ENCODE data around the gene HIVEP3. TPM values are rescaled to one million over a fixed set of nuclear protein-coding genes. Genes with fewer than 3 reads are reported as not detected.

The HIVEP3 gene
- polyA plus RNA-seq, 1 of the 3 experiments (the other 2 are of a cell fraction) = 6.4 TPM

DNA sequence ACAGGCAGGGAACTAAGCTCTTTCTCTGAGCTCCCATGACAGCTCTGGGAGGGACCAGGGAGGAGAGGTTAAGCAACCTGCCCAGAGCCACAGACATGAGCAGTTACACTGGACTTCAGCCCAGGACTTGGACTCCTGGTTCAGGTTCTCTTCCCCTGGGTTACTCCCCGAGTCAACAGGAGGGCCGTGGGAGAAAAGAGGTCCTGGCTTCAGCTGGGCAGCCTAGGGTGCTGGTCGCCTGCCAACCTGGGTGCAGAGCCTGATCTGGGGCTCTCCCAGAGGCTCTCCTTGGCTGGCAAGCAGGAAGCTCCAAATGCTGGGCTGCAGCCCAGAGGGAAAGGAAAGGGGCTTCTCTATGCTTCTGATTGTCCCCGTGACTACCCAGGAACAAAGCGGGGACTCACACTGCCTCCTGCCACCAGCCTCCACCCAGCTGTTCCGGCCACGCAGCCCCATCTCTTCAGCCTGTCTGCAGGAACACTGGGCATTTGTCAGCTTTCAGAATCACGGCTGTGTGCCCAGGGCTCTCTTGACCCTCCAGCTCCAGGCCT is 141.8 kb downstream of the HIVEP3 start:
- H4K20me1 ChIP-seq (ENCODE audit: insufficient read depth) = no peaks in the 10 kb centered on the region
- H3K4me2 ChIP-seq = no peak overlapping the region
- no peaks in the 10 kb centered on the region for H3K9me2 ChIP-seq
- DNase-seq = no peak
- H3K4me3 ChIP-seq (ENCODE audit: low read depth in 2 of 2, low read length in 1 of 2) = no peak overlapping the region
- no peaks in the 10 kb centered on the region for H3K36me3 ChIP-seq (replicated peaks in 1 of 2; ENCODE audit: control insufficient read depth in 1 of 2, insufficient read depth in 2 of 2, low read length in 1 of 2)
- ChIA-PET POLR2A (no interaction called here), CTCF (interaction anchor here (0.8 to 1.7 kb wide), 4 partner anchors 33 to 203 kb away, joined by 3 to 5 read pairs (median 3); no protein-coding TSS in a partner anchor)
- no peak overlapping the region for H3K27ac ChIP-seq (ENCODE audit: low read depth in 2 of 2, low read length in 1 of 2)
- H3K4me1 ChIP-seq (ENCODE audit: control insufficient read depth in 1 of 2, insufficient read depth in 2 of 2, low read depth in 1 of 2, low read length in 1 of 2) = peaks cover 0 to 5% of the 10 kb centered on the region in 2 experiments; a peak in 1 of 4 replicates
- no peak for TF ChIP-seq RXRA (IDR thresholded peaks at IDR 0.05; ENCODE audit: borderline replicate concordance, low read depth)
- TF ChIP-seq, protein P1, sequence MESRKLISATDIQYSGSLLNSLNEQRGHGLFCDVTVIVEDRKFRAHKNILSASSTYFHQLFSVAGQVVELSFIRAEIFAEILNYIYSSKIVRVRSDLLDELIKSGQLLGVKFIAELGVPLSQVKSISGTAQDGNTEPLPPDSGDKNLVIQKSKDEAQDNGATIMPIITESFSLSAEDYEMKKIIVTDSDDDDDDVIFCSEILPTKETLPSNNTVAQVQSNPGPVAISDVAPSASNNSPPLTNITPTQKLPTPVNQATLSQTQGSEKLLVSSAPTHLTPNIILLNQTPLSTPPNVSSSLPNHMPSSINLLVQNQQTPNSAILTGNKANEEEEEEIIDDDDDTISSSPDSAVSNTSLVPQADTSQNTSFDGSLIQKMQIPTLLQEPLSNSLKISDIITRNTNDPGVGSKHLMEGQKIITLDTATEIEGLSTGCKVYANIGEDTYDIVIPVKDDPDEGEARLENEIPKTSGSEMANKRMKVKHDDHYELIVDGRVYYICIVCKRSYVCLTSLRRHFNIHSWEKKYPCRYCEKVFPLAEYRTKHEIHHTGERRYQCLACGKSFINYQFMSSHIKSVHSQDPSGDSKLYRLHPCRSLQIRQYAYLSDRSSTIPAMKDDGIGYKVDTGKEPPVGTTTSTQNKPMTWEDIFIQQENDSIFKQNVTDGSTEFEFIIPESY (IDR thresholded peaks at IDR 0.05; ENCODE audit: borderline replicate concordance, low read depth) = no peak
- no peak for TF ChIP-seq POLR2AphosphoS5 (IDR thresholded peaks at IDR 0.05; ENCODE audit: low read depth, low read length)
- TF ChIP-seq SMC3 (IDR thresholded peaks at IDR 0.05; ENCODE audit: low read depth, low read length) = no peak
- no peak for TF ChIP-seq CHD2 (IDR thresholded peaks at IDR 0.05; ENCODE audit: low read length, partially characterized antibody)
- TF ChIP-seq TEAD4 (IDR thresholded peaks at IDR 0.05; ENCODE audit: borderline replicate concordance, insufficient read depth) = no peak
- no peak for TF ChIP-seq EP300 (IDR thresholded peaks at IDR 0.05; ENCODE audit: borderline replicate concordance in 1 of 2, low read depth in 1 of 2, low read length in 1 of 2)
- TF ChIP-seq RCOR1 (IDR thresholded peaks at IDR 0.05; ENCODE audit: low read length) = no peak
- TF ChIP-seq, protein P2, sequence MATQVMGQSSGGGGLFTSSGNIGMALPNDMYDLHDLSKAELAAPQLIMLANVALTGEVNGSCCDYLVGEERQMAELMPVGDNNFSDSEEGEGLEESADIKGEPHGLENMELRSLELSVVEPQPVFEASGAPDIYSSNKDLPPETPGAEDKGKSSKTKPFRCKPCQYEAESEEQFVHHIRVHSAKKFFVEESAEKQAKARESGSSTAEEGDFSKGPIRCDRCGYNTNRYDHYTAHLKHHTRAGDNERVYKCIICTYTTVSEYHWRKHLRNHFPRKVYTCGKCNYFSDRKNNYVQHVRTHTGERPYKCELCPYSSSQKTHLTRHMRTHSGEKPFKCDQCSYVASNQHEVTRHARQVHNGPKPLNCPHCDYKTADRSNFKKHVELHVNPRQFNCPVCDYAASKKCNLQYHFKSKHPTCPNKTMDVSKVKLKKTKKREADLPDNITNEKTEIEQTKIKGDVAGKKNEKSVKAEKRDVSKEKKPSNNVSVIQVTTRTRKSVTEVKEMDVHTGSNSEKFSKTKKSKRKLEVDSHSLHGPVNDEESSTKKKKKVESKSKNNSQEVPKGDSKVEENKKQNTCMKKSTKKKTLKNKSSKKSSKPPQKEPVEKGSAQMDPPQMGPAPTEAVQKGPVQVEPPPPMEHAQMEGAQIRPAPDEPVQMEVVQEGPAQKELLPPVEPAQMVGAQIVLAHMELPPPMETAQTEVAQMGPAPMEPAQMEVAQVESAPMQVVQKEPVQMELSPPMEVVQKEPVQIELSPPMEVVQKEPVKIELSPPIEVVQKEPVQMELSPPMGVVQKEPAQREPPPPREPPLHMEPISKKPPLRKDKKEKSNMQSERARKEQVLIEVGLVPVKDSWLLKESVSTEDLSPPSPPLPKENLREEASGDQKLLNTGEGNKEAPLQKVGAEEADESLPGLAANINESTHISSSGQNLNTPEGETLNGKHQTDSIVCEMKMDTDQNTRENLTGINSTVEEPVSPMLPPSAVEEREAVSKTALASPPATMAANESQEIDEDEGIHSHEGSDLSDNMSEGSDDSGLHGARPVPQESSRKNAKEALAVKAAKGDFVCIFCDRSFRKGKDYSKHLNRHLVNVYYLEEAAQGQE (IDR thresholded peaks at IDR 0.05; ENCODE audit: low read depth, low read length) = no peak
- TF ChIP-seq NFIC (IDR thresholded peaks at IDR 0.05; ENCODE audit: borderline replicate concordance) = no peak
- no peak for TF ChIP-seq TCF12 (IDR thresholded peaks at IDR 0.05)
- TF ChIP-seq, protein P3, sequence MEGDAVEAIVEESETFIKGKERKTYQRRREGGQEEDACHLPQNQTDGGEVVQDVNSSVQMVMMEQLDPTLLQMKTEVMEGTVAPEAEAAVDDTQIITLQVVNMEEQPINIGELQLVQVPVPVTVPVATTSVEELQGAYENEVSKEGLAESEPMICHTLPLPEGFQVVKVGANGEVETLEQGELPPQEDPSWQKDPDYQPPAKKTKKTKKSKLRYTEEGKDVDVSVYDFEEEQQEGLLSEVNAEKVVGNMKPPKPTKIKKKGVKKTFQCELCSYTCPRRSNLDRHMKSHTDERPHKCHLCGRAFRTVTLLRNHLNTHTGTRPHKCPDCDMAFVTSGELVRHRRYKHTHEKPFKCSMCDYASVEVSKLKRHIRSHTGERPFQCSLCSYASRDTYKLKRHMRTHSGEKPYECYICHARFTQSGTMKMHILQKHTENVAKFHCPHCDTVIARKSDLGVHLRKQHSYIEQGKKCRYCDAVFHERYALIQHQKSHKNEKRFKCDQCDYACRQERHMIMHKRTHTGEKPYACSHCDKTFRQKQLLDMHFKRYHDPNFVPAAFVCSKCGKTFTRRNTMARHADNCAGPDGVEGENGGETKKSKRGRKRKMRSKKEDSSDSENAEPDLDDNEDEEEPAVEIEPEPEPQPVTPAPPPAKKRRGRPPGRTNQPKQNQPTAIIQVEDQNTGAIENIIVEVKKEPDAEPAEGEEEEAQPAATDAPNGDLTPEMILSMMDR (IDR thresholded peaks at IDR 0.05) = no peak
- no peak for TF ChIP-seq MEF2A (IDR thresholded peaks at IDR 0.05; ENCODE audit: borderline replicate concordance, low read depth)
- TF ChIP-seq GABPA (IDR thresholded peaks at IDR 0.05; ENCODE audit: low read depth) = no peak
- WGBS (ENCODE audit: low lambda C conversion rate) = 73% methylated on average over 6 of the region's 8 CpGs
- no peaks in the 10 kb centered on the region for H3K79me2 ChIP-seq (ENCODE audit: insufficient read depth)
- H2AFZ ChIP-seq (ENCODE audit: low read depth) = no peak overlapping the region
- peaks cover 9% of the 10 kb centered on the region for H3F3A ChIP-seq (replicated peaks; ENCODE audit: insufficient read depth)
- no peaks in the 10 kb centered on the region for H3K27me3 ChIP-seq (ENCODE audit: insufficient read depth)
- no peak overlapping the region for H3K9ac ChIP-seq
- no peaks in the 10 kb centered on the region for H3K9me3 ChIP-seq
